ENCODE measurements around the gene ARMC2.
"Not testable (repeated sequence)": the region's sequence is repeated elsewhere in the genome, so short reads cannot be mapped to it uniquely, and the experiment has no call there.

ARMC2 gene

DNA sequence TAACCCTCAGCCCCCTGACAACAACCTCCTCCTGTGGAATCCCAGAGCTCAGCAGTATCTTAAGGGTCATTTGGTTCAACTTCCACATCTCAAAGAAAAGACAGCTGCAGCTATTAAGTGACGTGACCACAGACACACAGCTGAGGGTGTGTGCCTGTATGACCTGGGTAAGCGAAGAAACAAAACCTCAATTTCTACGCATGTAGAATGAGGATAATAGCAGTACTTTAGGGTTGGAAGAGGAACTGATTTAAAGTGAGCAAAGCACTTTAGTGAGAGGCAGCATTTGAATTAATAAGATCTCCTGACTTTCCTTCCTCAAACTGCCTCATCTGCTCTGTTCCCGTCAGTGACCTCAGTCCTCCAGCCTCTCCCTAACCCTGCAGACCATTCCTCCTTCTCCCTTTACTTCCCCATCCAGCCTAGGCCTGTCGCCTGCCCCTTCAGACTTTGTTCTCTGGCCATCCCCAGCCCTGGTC lies 6.8 kb upstream of the ARMC2 start:
- DNase-seq, result no peak
- TF ChIP-seq POLR2A (IDR thresholded peaks at IDR 0.05; ENCODE audit: low read length) (no peak), GATA1 (IDR thresholded peaks at IDR 0.05; ENCODE audit: low read depth, low read length) (no peak)

DNA sequence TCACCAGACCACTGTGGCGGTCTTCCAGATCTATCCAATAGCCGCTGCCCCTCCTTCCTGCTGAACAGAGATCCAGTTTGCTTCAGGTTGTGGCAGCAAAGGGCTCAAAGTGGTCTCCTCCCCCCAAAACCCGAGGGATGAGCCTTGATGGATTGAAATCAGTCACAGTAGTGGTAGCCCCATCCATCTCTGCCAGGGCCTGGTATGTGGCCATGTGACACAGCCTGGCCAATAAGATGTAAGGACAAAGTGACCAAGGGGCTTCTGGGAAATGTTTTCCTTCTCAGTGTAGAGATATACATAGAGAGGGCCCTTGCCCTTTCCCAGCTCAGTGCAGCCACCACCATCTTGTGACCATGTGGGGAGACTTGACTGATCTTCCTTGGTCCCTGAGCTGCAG lies 4.1 kb upstream of the ARMC2 start:
- no peak for TF ChIP-seq POLR2A (IDR thresholded peaks at IDR 0.05; ENCODE audit: low read length)
- no peak for TF ChIP-seq GATA1 (IDR thresholded peaks at IDR 0.05; ENCODE audit: low read depth, low read length)
- no peak for DNase-seq

DNA sequence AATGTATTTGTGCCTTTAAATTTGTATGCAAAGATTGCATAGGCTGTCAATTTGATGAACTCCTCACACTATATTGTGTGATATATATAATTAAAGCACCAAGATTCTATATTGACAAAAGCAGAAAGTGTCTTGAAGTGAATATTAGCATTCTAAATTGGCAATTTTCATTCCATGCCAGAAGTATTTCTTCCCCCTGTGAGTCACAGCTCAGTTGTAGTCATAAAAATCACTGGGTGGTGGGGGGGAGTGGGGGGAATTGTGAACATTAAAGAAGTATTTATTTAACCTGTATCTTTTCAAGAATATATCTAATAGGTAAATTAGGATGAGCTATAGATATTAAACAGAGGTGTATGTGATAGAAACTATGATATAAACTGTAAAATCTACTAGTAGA lies 3.1 kb upstream of the ARMC2 start:
- TF ChIP-seq GATA1 (IDR thresholded peaks at IDR 0.05; ENCODE audit: low read depth, low read length), result no peak
- no peak for TF ChIP-seq POLR2A (IDR thresholded peaks at IDR 0.05; ENCODE audit: low read length)
- no peak for DNase-seq

DNA sequence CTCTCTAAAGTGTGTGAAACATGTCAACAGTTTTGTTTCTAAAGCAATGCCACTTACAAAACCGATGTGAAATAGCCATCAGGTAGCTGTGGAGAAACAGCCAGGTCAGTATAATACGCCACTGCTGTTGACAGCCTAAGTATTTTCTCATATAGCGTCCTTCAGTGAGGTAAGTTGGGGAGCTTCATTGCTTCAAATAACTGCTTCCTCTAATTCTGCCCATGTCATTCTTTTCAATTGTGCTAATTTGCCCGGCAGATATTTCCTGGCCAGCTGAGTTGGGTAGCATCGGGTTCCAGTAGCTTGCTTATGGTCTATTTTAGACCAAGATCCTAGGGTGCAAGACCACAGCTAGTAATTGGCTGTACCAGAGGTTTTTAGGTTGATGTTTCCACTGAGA lies 2.1 kb upstream of the ARMC2 start:
- DNase-seq, result no peak
- no peak for TF ChIP-seq POLR2A (IDR thresholded peaks at IDR 0.05; ENCODE audit: low read length)
- no peak for TF ChIP-seq GATA1 (IDR thresholded peaks at IDR 0.05; ENCODE audit: low read depth, low read length)

DNA sequence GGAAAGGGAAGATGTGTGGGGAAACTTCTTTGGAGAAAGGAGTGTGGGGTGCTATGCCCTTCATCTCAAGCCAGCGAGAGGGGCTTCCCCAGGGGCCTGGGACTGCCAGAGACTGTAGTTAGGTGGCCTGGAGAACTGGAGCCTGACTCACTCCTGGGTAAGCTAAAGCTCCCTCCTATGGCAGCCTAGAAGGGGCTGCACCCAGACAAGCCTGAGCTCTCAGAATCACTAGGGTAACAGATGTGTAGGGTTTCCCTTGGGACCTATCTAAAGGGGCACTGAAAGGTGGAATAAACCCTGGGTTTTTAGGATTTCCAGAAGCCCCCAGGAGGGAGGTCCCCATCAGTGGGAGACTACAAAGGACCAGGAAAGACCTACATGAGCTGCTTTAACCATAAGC lies 1.6 kb upstream of the ARMC2 start:
- DNase-seq, result no peak
- TF ChIP-seq GATA1 (IDR thresholded peaks at IDR 0.05; ENCODE audit: low read depth, low read length) (no peak), POLR2A (IDR thresholded peaks at IDR 0.05; ENCODE audit: low read length) (no peak)

DNA sequence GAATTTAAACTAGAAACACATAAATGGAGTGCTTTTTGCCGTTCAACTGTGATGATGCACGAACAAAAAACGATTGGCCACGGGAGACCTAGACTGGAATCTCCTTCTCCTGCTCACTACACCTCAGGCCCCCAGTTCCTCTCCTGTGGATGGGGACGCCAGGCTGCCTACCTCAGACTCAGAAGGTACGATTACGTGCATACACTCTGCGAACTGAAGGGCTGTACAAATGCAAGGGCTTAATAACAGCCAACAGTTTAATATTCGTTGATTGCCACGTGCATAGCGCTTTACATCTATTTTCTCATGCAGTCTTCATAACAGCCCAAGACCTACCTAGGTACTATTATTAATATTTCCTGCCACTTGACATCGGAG lies 495 bp upstream of the ARMC2 start:
- TF ChIP-seq GATA1 (IDR thresholded peaks at IDR 0.05; ENCODE audit: low read depth, low read length), result no peak
- no peak for TF ChIP-seq POLR2A (IDR thresholded peaks at IDR 0.05; ENCODE audit: low read length)
- DNase-seq, result no peak

DNA sequence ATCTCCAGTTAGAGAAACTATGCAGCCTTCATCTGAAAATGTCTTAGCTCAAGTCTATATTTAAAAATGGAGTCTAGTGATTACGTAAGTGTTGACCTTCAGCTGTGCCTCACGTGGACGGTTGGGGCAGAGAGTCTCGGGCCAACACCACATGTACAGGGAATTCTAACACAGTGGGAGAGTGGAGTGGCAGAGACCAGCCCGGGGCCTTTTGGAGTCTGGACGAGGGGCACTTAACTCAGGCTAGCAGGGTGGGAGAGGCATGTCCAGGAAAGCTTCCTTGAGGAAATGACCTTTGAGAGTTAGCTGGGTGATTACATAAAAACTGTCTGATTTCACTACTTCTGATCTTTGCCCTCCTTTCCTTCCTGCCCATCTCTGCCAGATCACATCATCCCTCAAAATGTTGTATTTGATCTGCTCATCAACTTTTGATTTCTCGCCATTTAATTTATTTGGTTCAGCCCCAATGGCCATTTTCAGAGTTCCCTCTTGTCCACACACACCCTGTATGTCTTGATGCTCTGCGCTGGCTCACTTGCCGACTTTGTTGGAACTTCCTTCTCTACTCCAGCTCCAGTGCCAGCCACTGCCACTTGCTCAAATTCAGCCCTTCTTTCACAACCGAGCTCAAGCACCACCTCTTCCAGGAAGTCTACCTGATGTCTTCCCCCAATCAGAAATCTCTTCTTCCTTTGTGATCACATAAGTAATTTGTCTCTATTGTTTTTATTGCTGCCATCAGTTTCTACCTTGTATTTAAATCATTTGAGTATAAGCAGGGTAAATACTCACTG lies 2.6 kb downstream of the ARMC2 start:
- no peak for DNase-seq

DNA sequence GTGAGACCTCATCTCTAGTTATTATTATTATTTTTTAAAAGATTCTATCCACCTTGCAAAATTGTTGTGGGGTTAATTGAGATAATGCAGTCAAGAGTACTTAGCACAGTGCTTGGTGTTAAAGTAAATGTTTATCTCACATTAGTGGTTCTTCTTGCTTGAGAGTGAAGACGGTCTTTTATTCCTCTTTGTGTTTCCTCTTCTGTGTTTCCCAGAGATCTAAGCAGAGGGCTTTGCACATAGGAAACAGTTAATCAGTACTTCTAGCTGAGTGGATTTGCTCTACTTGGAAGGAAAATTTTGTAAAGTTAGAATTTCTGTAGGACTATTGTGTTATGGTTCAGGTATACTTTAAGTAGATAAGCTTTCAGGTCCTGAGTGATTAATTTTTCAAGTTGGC lies 3.5 kb downstream of the ARMC2 start:
- DNase-seq, result no peak
- TF ChIP-seq POLR2A (IDR thresholded peaks at IDR 0.05; ENCODE audit: low read length), result no peak
- TF ChIP-seq GATA1 (IDR thresholded peaks at IDR 0.05; ENCODE audit: low read depth, low read length), result no peak

More for the DNA sequence above, 2.6 kb downstream of the ARMC2 start:
- TF ChIP-seq POLR2A (IDR thresholded peaks at IDR 0.05; ENCODE audit: low read length) (no peak), GATA1 (IDR thresholded peaks at IDR 0.05; ENCODE audit: low read depth, low read length) (no peak)

DNA sequence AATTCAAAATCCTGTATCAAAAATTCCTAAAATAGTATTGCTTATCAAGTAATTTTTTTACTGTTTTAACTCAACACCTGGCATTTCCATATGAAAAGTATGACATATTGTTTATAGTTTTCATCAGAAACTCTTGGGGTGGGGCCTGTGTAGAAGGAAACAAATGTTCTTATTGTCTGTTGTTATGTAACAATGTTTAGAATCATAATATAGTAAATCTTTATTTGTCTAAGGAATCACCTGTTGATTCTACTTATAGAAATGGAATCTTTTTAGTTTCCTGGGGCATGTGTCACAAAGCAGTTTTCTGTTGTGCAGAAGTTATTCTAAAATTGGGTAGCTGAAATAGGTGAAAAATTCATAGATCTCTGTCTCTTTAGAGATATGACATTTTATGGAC lies 4.9 kb downstream of the ARMC2 start:
- TF ChIP-seq GATA1 (IDR thresholded peaks at IDR 0.05; ENCODE audit: low read depth, low read length) (no peak), POLR2A (IDR thresholded peaks at IDR 0.05; ENCODE audit: low read length) (no peak)

DNA sequence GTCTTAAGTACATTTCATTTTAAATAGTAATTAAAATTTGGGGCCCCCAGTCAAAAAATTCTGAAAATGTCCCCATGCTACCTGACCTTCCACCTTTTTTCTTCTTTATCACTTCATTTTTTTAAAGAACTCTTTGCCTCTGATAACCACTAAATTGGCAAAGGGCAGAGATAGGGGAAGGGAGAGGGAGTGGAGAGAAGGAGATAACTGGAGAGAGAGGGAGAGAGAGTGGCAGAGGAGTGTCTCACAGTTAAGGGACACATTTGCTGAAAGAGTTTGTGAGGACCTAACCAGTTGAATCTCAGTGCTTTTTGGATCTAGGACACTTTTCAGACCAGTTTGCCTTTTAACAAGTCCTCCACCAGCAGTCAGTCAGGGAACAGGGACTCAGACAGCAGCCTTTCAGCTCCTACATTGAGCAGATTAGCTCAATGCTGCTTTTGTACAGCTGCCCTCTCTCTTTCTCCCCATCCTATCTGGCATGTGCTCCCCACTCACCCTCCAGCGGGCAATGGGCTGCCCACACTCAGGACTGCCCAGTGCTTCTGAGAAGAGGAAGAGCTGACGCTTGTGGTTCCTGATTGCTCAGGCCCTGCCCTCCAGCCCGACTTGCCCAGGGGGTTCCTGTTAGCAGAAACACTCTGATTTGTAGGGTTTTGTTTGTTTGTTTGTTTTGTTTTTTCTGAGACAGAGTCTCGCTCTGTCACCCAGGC lies 14.4 kb downstream of the ARMC2 start:
- TF ChIP-seq GATA1 (IDR thresholded peaks at IDR 0.05; ENCODE audit: low read depth, low read length) (no peak), POLR2A (IDR thresholded peaks at IDR 0.05; ENCODE audit: low read length) (no peak)
- peak; percentile 60 to 80 for DNase-seq

More for the DNA sequence above, 4.9 kb downstream of the ARMC2 start:
- DNase-seq, result no peak

DNA sequence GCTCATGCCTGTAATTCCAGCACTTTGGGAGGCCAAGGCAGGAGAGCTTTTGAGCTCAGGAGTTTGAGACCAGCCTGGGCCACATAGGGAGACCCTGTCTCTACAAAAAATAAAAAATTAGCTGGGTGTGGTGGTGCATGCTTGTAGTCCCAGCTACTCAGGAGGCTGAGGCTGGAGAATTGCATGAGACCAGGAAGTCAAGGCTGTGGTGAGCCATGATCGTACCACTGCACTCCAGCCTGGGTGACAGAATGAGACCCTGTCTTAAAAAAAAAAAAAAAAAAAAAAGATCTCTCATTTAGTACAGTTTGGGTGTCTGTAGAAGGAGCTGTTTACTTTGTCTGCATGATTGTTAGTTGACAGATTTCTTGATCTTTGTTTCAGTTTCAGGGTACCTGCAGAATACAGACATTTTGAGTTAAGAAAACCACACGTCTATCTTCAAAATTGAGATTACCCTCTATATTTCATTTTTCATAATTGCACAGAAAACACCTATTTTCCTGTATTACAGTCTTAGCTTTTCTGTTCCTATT lies 17.6 kb downstream of the ARMC2 start:
- not testable (repeated sequence) for DNase-seq

DNA sequence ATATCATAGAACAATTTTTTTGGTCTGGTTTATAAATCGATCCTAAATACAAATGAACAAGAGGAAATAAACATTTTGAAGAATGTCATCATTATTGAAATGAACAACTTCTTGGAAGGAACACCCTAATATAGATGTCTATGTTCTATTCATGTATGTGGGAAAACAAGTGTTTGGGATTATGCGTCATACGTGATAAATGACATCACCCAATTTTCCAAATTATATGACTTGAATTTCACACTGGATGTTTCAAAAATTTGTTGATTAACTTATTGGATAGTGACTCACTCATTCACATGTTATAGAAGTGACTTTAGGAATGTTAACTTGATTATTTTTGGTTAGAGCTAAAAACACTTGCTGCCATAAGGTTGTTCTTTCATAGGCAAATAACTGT lies 18.6 kb downstream of the ARMC2 start:
- TF ChIP-seq POLR2A (IDR thresholded peaks at IDR 0.05; ENCODE audit: low read length), result no peak
- no peak for TF ChIP-seq GATA1 (IDR thresholded peaks at IDR 0.05; ENCODE audit: low read depth, low read length)
- no peak for DNase-seq

DNA sequence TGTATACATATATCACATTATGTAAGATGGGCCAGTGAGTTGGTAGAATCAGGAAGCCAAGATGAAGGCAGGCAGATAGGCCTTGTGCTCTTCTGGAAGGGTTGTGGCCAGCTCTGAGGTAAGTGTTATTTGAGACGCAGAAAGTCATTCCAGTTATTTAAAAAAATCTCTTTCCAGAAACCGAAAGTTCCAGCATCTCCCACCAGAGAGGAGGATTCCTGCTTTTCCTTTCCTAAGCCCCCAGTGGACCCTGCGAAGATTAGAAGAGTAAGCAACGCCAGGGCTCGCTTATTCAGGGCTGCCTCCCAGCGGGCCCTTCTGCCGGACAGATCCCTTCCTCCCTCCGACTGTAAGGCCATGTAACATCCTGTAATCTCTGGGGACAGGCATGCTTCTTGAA lies 20.4 kb downstream of the ARMC2 start:
- DNase-seq, result no peak
- TF ChIP-seq POLR2A (IDR thresholded peaks at IDR 0.05; ENCODE audit: low read length) (no peak), GATA1 (IDR thresholded peaks at IDR 0.05; ENCODE audit: low read depth, low read length) (no peak)

DNA sequence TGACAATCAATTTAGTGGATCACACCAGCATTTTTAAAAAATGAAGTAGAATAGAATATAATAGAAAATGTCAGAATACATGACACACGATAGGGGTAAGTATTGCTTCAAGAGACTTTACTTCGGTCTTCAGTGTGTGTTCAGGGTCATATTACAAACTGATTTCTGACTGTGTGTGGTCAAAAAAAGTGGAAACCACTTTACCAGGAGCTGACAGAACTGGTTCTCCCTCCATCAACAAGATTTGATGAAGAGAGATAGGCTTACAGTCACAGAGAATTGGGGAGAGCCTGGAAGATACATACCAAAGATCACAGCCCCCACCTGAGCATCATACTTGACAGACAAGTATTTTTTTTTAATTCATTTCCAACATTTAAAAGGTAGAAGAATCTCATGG lies 21.7 kb downstream of the ARMC2 start:
- TF ChIP-seq POLR2A (IDR thresholded peaks at IDR 0.05; ENCODE audit: low read length), result no peak
- no peak for TF ChIP-seq GATA1 (IDR thresholded peaks at IDR 0.05; ENCODE audit: low read depth, low read length)
- no peak for DNase-seq

DNA sequence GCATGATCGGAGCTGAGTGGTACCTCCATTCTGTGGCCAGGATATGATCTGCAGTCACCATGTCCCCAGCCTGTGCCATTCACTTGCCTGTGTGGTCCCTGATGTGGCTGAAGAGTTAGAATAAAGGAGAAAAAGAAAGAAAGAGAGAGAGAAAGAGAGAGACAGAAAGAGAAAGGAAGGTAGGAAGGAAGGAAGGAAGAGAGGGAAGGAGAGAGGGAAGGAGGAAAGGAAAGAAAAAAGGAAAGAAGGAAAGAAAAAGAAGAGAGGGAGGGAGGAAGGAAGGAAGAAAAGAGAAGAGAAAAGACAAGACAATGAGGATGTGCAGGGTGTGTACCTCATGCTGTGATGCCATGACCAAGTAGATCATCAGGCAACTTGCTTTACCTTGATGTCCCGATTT lies 22.1 kb downstream of the ARMC2 start:
- TF ChIP-seq GATA1 (IDR thresholded peaks at IDR 0.05; ENCODE audit: low read depth, low read length), result no peak
- no peak for TF ChIP-seq POLR2A (IDR thresholded peaks at IDR 0.05; ENCODE audit: low read length)
- no peak for DNase-seq

Measured in erythroblast (primary cell).